NCI-H510A (cell line): ENCODE data around the gene PCBD2.
"Not testable (repeated sequence)": the region's sequence is repeated elsewhere in the genome, so short reads cannot be mapped to it uniquely, and the experiment has no call there.

Experiments
- DNase-seq: peaks from one replicate; lab custom pipeline; 2025; lab: John Stamatoyannopoulos, UW

PCBD2 gene

DNA sequence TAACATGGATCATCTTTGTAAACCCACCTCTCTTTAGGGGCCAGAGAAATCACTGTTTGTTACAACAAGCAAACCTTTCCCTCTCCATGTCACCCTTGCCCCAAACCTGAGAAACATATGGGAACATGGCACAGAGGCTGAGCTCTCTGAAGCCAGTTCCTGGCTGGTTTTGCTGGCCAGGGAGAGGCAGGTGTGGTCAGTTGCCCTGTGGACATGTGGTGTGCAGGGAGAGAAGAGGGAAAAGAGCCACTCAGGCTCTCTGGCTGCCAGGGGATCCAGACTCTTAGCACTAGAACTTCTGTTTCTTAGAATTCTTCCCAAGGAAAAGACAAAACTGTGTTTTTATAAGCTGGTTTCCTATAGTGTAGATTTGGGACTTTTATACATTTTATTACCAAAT, 58.2 kb downstream of the PCBD2 start:
- no peak for DNase-seq

DNA sequence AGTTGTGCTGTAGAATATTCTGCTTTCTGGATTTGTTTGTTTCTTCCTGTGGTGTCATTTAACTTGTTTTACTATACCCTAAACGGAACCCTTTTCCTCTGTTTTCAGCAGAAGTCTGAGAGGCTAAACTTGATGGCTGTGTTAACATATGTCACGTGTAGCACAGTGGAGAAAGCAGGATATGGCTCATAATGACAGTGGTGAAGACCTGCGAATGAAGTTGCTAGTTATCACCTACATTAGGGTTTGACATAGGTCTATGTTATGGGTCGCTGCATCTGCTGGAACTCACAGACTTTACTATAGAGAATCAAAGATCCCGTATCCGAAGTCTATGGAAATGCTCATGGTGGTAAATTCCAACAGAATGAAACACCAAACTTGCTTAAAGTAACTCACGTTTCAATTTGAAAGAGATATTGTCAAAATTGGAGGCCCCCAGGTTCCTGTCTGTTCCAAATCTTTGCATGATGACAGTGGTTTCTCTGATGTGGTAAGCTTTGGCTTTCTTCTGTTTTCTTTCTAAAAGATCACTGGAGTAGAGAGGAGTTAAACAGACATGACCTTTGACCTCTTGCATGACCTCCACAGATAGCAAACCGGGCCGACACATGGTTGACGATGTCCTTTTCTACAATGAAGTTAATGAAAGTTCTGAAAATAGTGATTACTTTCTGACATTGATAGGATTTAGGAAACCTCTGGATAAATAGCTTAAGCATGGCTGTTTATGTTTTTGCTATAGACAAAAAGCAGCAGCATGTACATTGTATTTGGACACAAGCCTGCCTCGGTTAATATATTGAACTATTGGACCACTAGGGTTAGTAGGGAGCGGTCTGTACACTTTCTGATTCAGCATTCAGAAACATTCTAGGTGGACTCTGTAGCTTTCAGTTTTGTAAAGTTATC, 59.7 kb downstream of the PCBD2 start:
- DNase-seq = no peak

GRCh38 chr5:134965271-134965825, 60.4 kb downstream of the PCBD2 start:
- no peak for DNase-seq

DNA sequence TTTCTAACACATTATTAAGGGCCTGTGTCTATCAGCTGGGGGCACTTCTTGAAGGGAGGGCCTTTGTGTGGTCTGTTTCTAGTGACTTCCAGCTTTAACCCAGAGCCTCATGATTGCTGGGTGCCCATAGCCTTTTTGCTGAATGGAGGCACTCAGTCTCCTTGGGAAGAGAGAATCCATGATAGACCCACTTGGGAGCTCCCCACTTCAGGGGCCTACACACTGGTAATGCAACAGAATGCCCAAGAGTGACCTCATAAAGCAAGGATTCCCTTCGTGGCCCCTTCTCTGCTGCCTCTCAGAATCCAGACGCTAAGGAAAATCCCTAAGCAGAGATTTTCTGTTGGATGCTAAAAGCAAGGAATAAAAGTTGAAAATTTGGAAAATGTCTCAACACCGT, 62.7 kb downstream of the PCBD2 start, which contains the start of gene CATSPER3:
Gene CATSPER3 (plus strand): TSS at position 301 of the 400 bp plus-strand sequence. CDS start 85 bp downstream, at position 386.
- no peak for DNase-seq

DNA sequence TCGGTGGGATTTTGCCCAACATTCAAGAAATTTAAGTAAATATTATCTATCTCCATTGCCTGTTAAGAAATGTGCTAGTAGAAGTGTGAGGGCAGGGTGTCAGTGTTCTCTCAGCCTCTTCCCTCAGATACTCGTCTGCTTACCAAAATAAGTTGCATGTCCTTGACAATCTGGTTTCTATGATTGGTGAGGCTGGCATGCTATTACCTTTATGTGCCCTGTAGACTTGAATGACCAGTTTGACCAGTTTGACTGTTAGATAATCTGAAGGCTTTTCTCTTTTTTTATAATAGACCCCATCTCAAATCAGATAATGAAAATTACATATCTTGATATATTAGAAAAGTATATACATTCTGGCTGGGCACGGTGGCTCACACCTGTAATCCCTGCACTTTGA, 63.1 kb downstream of the PCBD2 start:
- peak; percentile 58 for DNase-seq

GRCh38 chr5:134969166-134969565, 64.2 kb downstream of the PCBD2 start:
- no peak for DNase-seq

DNA sequence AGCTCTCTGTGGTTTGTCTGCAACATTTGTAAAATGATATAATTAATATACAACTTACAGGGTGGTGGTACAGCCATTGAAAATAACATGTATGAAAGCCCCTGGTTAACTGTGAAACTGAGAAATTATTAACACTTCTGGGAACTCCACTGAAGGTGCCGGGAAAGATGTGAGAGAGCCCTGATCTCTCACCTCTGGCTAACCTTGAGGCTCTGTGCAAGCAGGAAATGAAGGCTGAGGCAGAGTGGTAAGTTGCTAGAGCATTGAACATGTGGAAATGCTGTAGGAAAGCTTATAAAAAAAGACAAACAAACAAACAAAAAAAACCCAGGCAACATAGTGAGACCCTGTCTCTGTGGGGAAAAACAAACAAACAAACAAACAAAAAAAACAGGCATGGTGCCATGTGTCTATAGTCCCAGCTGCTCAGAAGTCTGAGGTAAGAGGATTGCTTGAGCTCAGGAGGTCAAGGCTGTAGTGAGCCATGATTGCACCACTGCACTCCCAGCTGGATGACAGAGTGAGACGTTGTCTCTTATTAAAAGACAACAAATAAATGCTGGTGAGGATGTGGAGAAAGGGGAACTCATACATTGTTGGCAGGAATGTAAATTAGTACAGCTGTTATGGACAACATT, 70.3 kb downstream of the PCBD2 start:
- no peak for DNase-seq

- DNase-seq = no peak
These were observed 70.9 kb downstream of the PCBD2 start for GRCh38 chr5:134975843-134976242.

DNA sequence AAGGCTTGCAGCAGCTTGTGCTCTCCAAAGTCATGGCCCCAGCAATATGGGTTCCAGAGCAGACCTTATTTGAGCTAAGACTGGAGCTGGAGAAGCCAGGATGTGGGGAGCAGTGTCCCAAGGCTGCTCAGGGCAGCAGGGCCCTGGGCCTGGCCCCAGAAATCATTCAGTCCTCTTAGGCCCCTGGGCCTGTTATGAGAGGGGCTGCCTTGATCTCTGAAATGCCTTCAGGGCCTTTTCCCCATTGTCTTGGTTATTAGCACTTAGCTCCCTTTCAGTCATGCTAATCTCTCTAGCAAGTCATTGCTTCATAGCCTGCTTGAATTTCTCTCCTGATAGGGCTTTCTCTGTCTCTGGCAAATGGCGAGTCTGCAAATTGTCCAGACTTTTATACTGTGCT, 71.9 kb downstream of the PCBD2 start:
- DNase-seq = no peak

- DNase-seq = no peak
These were observed 74.5 kb downstream of the PCBD2 start for GRCh38 chr5:134979416-134979815.

GRCh38 chr5:134982230-134982629, 77.3 kb downstream of the PCBD2 start:
- DNase-seq = no peak

DNA sequence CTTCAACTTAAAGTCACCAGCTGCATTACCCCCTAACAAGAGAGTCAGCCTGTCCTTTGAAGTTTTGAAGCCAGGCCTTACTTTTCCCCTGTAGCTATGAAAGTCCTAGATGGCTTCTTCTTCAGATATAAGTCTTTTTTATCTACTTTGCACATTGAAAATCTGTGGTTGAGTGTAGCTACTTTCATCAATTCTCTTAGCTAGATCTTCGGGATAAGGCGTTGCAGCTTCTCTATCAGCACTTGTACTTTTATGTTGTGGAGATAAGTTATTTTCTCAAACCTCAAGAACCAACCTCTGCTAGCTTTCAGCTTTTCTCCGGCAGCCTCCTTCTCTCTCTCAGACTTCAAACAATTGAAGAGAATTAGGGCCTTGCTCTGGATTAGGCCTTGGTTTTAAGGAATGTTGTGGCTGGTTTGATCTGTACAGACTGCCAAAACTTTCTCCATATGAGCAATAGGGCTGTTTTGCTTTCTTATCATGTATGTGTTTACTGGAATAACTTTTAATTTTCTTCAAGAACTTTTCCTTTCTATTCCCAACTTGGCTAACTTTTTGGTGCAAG, 84.4 kb downstream of the PCBD2 start:
- DNase-seq = no peak

DNA sequence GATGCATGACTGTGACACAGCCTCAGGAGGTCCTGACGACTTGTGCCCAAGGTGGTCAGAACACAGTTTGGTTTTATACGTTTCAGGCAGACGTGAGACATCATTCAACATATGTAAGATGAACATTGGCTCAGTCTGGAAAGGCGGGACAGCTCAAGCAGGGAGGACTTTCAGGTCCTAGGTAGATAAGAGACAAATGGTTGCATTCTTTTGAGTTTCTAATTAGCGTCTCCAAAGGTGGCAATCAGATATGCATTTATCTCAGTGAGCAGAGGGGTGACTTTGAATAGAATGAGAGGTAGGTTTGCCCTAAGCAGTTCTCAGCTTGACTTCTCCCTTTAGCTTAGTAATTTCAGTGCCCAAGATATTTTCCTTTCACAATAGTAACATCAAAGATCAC, 85.3 kb downstream of the PCBD2 start:
- not testable (repeated sequence) for DNase-seq

GRCh38 chr5:134992148-134992547, 87.2 kb downstream of the PCBD2 start:
- DNase-seq = no peak

GRCh38 chr5:134993161-134993560, 88.2 kb downstream of the PCBD2 start:
- DNase-seq = no peak

DNA sequence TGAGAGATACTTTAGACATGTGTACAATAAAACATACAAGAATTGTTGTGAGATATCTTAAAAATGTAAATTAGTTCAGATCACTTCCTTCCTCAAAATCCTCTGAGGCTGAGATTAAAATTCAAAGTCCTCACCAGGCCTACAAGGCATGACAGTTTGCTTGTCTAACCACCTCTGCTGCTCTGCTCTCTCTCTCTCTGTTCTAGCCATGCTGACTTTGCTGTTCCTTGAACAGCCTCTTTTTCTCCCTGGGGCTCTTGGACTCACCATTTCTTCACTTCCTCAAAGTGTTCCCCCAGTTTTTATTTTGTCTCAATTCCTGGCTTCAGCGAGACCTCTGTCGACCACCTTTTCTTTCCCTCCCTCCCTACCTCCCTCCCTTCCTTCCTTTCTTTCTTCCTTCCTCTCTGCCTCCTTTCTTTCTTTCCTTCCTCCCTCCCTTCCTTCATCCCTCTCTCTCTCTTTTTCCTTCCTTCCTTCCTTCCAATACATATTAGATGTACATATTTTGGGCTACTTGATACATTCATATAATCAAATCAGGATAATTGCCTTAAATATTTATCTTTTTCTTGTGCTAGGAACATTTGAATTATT, 89.7 kb downstream of the PCBD2 start:
- no peak for DNase-seq

DNA sequence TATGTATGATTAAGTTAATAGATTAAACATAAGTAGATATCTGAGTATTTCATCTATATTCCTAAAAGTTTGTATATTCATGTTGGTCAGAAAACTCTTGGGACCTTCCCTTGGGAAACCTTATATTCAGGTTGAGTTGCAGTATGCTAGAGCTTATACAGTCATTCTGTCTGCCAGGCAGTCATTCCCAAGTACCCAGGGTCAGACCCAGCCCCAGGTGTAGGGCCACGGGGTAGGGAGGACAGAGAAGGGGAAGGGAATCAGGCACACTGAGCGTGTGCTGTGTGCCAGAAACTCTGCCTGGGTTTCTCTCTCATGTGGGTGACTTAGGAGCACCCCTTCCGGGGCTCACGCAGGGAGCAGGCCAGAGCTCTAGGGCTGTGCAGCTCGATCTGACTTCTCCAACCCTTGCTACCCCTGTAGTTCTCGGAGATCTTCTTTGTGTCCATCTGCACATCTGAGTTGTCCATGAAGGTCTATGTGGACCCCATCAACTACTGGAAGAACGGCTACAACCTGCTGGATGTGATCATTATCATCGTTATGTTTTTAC, 91.0 kb downstream of the PCBD2 start:
- no peak for DNase-seq

DNA sequence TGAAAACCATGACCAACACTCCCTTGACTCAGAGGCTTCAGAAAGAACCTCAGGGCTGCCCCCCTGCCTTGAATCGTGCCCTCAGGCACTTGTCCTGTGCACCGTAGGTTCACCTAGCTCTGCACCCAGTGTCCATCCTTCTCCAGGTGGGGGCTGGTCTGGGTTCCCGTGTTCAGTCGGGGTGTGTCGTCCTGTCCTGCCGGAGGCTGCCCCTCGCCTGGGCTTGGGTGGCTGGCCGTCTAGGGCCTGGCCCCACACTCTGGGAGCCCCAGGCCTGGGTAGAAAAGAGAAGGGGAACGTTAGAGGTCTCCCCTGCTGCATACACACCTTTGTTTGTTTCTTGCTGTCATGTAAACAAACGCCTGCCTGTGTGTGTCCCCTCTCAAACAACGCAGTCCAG, 92.1 kb downstream of the PCBD2 start:
- DNase-seq = no peak

GRCh38 chr5:134998068-134998467, 93.1 kb downstream of the PCBD2 start:
- DNase-seq = not testable (repeated sequence)

DNA sequence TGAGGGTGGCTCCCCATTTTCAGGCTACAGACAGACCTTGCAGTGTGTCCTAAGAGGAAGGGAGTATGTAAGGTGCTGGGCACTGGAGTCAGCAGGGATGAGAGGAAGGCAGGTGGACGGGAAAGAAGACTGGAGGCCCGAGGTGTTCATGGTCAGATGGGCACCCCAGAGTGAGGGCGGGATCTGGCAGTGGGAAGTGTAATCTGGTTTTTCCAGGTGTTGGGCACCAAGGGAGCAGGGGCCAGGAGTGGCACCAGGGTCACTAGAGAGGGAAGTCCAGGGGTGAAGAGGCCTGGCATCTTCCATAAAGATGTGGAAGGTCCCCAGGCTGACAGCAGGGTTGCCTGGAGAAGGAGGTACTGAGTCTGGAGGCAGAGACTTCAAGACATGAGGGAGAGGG, 99.4 kb downstream of the PCBD2 start:
- DNase-seq = no peak

DNA sequence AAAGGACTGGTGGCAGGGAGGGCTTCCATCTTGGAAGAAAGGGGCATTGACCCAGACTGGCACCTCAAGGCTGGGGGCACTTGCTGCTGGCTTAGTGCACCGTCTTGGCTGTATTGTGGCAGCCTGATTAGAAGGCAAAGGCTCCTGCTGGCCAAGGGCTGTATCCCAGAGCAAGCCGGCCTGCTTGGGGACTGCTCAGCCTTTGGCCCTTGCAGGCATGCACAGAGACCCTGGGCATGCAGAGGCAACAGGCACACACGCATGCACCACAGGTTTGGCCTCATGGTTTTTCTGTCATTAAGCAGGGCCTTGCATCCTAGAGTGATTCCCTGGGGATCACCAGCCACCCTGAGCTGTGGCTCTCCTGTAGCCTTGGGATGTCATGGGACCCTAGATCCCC, 100.1 kb downstream of the PCBD2 start:
- DNase-seq = no peak

GRCh38 chr5:135007305-135007704, 102.4 kb downstream of the PCBD2 start:
- no peak for DNase-seq
